Thymus (tissue), 11 donors: ENCODE data around the gene HOXA10. TPM values are rescaled to one million over a fixed set of nuclear protein-coding genes. Genes with fewer than 3 reads are reported as not detected.

Source experiments
- DNase-seq, 9 donors: peaks; one replicate each; pipeline ENCODE4 v3.0.0-alpha.2; 2013; ENCODE audit warnings: low spot score in 9 of 9, low read depth in 6 of 9, missing footprints in 1 of 9
- H3K27ac ChIP-seq, 2 donors: one replicate each; pipeline ENCODE4 v1.5.1; 2013; ENCODE audit warnings: control low read depth in 1 of 2, low read depth in 1 of 2, low read length in 1 of 2, mild to moderate bottlenecking in 1 of 2, moderate library complexity in 1 of 2
- H3K27me3 ChIP-seq, 2 donors: one replicate each; pipeline ENCODE4 v1.5.1; 2013; ENCODE audit warnings: low read length in 1 of 2; ENCODE audit not compliant: control insufficient read depth in 2 of 2, insufficient read depth in 1 of 2
- H3K36me3 ChIP-seq, 2 donors: one replicate each; pipeline ENCODE4 v1.5.1; 2013; ENCODE audit warnings: low read length in 1 of 2, mild to moderate bottlenecking in 1 of 2, moderate library complexity in 1 of 2; ENCODE audit not compliant: control insufficient read depth in 2 of 2, insufficient read depth in 2 of 2
- H3K4me1 ChIP-seq, 2 donors: one replicate each; pipeline ENCODE4 v1.5.1; 2013; ENCODE audit warnings: low read length in 2 of 2; ENCODE audit not compliant: control insufficient read depth in 2 of 2, insufficient read depth in 2 of 2
- H3K4me3 ChIP-seq, 2 donors: one replicate each; pipeline ENCODE4 v1.5.1; 2013; ENCODE audit warnings: low read length in 2 of 2, control low read depth in 1 of 2, mild to moderate bottlenecking in 1 of 2
- H3K9me3 ChIP-seq, 2 donors: one replicate each; pipeline ENCODE4 v1.5.1; 2013; ENCODE audit warnings: low read length in 1 of 2, mild to moderate bottlenecking in 1 of 2; ENCODE audit not compliant: control insufficient read depth in 2 of 2, insufficient read depth in 1 of 2
- WGBS: extraction: QIAGEN DNeasy Blood & Tissue Kit; methylation state at CpG from one replicate; pipeline ENCODE4 v1.1.7; 2013; 5-methylcytosine and 5-hydroxymethylcytosine counted together
- polyA plus RNA-seq: library from polyadenylated mRNA; stranded (reverse); fragments of 200-250 nt; gene quantifications from one replicate; pipeline ENCODE4 v1.2.3, GENCODE V29; 2013
- total RNA-seq: library from RNA; stranded (reverse); fragments of 120-200 nt; gene quantifications from one replicate; pipeline ENCODE4 v1.2.4, GENCODE V29; 2013
- donor health status: healthy.

HOXA10 gene
- total and polyA plus RNA-seq, 2 donors: 1.1 to 3.5 TPM

- Histone ChIP-seq H3K9me3 (peaks cover 3 to 24% of the 10 kb centered on the region in 2 donors), H3K4me3 (peak overlapping the region; percentile 56 to 73), H3K27ac (no peak overlapping the region), H3K4me1 (peaks cover 31 to 59% of the 10 kb centered on the region in 2 donors), H3K36me3 (peaks cover 0 to 3% of the 10 kb centered on the region in 2 donors), H3K27me3 (peaks cover 88 to 100% of the 10 kb centered on the region in 2 donors)
- 2% methylated on average over 27 of the region's 27 CpGs for WGBS
- DNase-seq: no peak
These were observed 12.9 kb downstream of the HOXA10 start for GRCh38 chr7:27161214-27161720.

GRCh38 chr7:27160546-27161213 lies 13.4 kb downstream of the HOXA10 start:
- H3K4me1 ChIP-seq: peaks cover 27 to 59% of the 10 kb centered on the region in 2 donors
- H3K9me3 ChIP-seq: peaks cover 3 to 24% of the 10 kb centered on the region in 2 donors
- peak; percentile 63 to 91 (median 82) for DNase-seq
- WGBS: under 1% methylated on average over 54 of the region's 54 CpGs
- no peak overlapping the region for H3K27ac ChIP-seq
- peaks cover 88 to 100% of the 10 kb centered on the region in 2 donors for H3K27me3 ChIP-seq
- H3K36me3 ChIP-seq: peaks cover 0 to 3% of the 10 kb centered on the region in 2 donors
- H3K4me3 ChIP-seq: peak overlapping the region; percentile 56 to 73

GRCh38 chr7:27160145-27160545 lies 14.0 kb downstream of the HOXA10 start:
- Histone ChIP-seq H3K4me1 (peaks cover 27 to 60% of the 10 kb centered on the region in 2 donors), H3K27ac (no peak overlapping the region), H3K27me3 (peaks cover 91 to 100% of the 10 kb centered on the region in 2 donors), H3K4me3 (peak overlapping the region; percentile 56 to 73), H3K36me3 (peaks cover 0 to 3% of the 10 kb centered on the region in 2 donors), H3K9me3 (peaks cover 3 to 25% of the 10 kb centered on the region in 2 donors)
- DNase-seq: peak in 1 of 9 donors; percentile 53
- 7% methylated on average over 23 of the region's 23 CpGs for WGBS

- 47% methylated on average over 27 of the region's 27 CpGs for WGBS
- Histone ChIP-seq H3K27me3 (peaks cover 90 to 100% of the 10 kb centered on the region in 2 donors), H3K36me3 (peaks cover 0 to 3% of the 10 kb centered on the region in 2 donors), H3K9me3 (peaks cover 3 to 30% of the 10 kb centered on the region in 2 donors), H3K4me1 (peaks cover 24 to 60% of the 10 kb centered on the region in 2 donors), H3K27ac (no peak overlapping the region), H3K4me3 (peak overlapping the region in 1 of 2 donors; percentile 73)
- no peak for DNase-seq
These were observed 14.6 kb downstream of the HOXA10 start for GRCh38 chr7:27159266-27160144.

GRCh38 chr7:27158436-27159265 lies 15.5 kb downstream of the HOXA10 start:
- 24% methylated on average over 35 of the region's 35 CpGs for WGBS
- H3K9me3 ChIP-seq: peaks cover 3 to 25% of the 10 kb centered on the region in 2 donors
- H3K36me3 ChIP-seq: peaks cover 0 to 3% of the 10 kb centered on the region in 2 donors
- H3K27ac ChIP-seq: peak overlapping the region in 1 of 2 donors; percentile 8
- DNase-seq: no peak
- no peak overlapping the region for H3K4me3 ChIP-seq
- H3K4me1 ChIP-seq: peaks cover 26 to 54% of the 10 kb centered on the region in 2 donors
- peaks cover 93 to 100% of the 10 kb centered on the region in 2 donors for H3K27me3 ChIP-seq

- Histone ChIP-seq H3K4me3 (no peak overlapping the region), H3K27me3 (peaks cover 94 to 100% of the 10 kb centered on the region in 2 donors), H3K9me3 (peaks cover 3 to 26% of the 10 kb centered on the region in 2 donors), H3K27ac (no peak overlapping the region), H3K4me1 (peaks cover 26 to 51% of the 10 kb centered on the region in 2 donors), H3K36me3 (no peaks in the 10 kb centered on the region)
- WGBS: 6% methylated on average over 30 of the region's 30 CpGs
- DNase-seq: peak in 1 of 9 donors; percentile 41
These were observed 16.3 kb downstream of the HOXA10 start for GRCh38 chr7:27157702-27158431.

GRCh38 chr7:27156916-27157701 lies 17.0 kb downstream of the HOXA10 start:
- Histone ChIP-seq H3K4me3 (peak overlapping the region in 1 of 2 donors; percentile 60), H3K9me3 (peaks cover 3 to 31% of the 10 kb centered on the region in 2 donors), H3K27me3 (peaks cover 96 to 100% of the 10 kb centered on the region in 2 donors), H3K27ac (no peak overlapping the region), H3K4me1 (peaks cover 30 to 55% of the 10 kb centered on the region in 2 donors), H3K36me3 (no peaks in the 10 kb centered on the region)
- DNase-seq: peak in 1 of 9 donors; percentile 37
- WGBS: 7% methylated on average over 30 of the region's 30 CpGs
